ENCODE results near the gene RIPOR3.

RIPOR3 gene

GRCh38 chr20:50609438-50609989 lies 81.8 kb downstream of the RIPOR3 start:
- Histone ChIP-seq H3K4me3 (ENCODE audit: insufficient read depth, low read length, poor library complexity, severe bottlenecking) (no peak overlapping the region), H3K27me3 (ENCODE audit: low read length) (no peaks in the 10 kb centered on the region), H3K4me2 (ENCODE audit: low read depth, low read length, poor library complexity, severe bottlenecking) (no peak overlapping the region), H3K36me3 (ENCODE audit: low read length) (no peaks in the 10 kb centered on the region), H2AFZ (ENCODE audit: low read depth, low read length, severe bottlenecking) (no peak overlapping the region), H4K20me1 (ENCODE audit: low read depth, low read length) (no peaks in the 10 kb centered on the region), H3K79me2 (ENCODE audit: insufficient read depth, low read length) (no peaks in the 10 kb centered on the region), H3K9me3 (ENCODE audit: insufficient read depth, low read length) (no peaks in the 10 kb centered on the region), H3F3A (ENCODE audit: insufficient read depth) (no peaks in the 10 kb centered on the region), H3K27ac (ENCODE audit: low read depth, low read length) (no peak overlapping the region), H3K9me2 (replicated peaks; ENCODE audit: insufficient read depth, low read length) (no peaks in the 10 kb centered on the region), H3K9ac (ENCODE audit: low read length) (no peak overlapping the region)
- TF ChIP-seq EZH2phosphoT487 (conservative IDR thresholded peaks at IDR 0.05; ENCODE audit: low read length) = no peak
- TF ChIP-seq CTCF (IDR thresholded peaks at IDR 0.05; ENCODE audit: insufficient read depth, low read length, poor library complexity, severe bottlenecking) = no peak

GRCh38 chr20:50608750-50609104 lies 82.6 kb downstream of the RIPOR3 start:
- H3K4me3 ChIP-seq (ENCODE audit: insufficient read depth, low read length, poor library complexity, severe bottlenecking) = no peak overlapping the region
- no peak overlapping the region for H3K27ac ChIP-seq (ENCODE audit: low read depth, low read length)
- H3K9me2 ChIP-seq (replicated peaks; ENCODE audit: insufficient read depth, low read length) = no peaks in the 10 kb centered on the region
- no peak overlapping the region for H2AFZ ChIP-seq (ENCODE audit: low read depth, low read length, severe bottlenecking)
- H3K36me3 ChIP-seq (ENCODE audit: low read length) = no peaks in the 10 kb centered on the region
- H3K4me2 ChIP-seq (ENCODE audit: low read depth, low read length, poor library complexity, severe bottlenecking) = no peak overlapping the region
- H3K9ac ChIP-seq (ENCODE audit: low read length) = no peak overlapping the region
- no peaks in the 10 kb centered on the region for H3F3A ChIP-seq (ENCODE audit: insufficient read depth)
- no peaks in the 10 kb centered on the region for H3K27me3 ChIP-seq (ENCODE audit: low read length)
- H4K20me1 ChIP-seq (ENCODE audit: low read depth, low read length) = no peaks in the 10 kb centered on the region
- TF ChIP-seq CTCF (IDR thresholded peaks at IDR 0.05; ENCODE audit: insufficient read depth, low read length, poor library complexity, severe bottlenecking) (no peak), EZH2phosphoT487 (conservative IDR thresholded peaks at IDR 0.05; ENCODE audit: low read length) (no peak)
- H3K79me2 ChIP-seq (ENCODE audit: insufficient read depth, low read length) = no peaks in the 10 kb centered on the region
- no peaks in the 10 kb centered on the region for H3K9me3 ChIP-seq (ENCODE audit: insufficient read depth, low read length)

- Histone ChIP-seq H3K9ac (ENCODE audit: low read length) (no peak overlapping the region), H3K4me2 (ENCODE audit: low read depth, low read length, poor library complexity, severe bottlenecking) (no peak overlapping the region), H3K9me2 (replicated peaks; ENCODE audit: insufficient read depth, low read length) (no peaks in the 10 kb centered on the region), H2AFZ (ENCODE audit: low read depth, low read length, severe bottlenecking) (no peak overlapping the region), H4K20me1 (ENCODE audit: low read depth, low read length) (no peaks in the 10 kb centered on the region), H3K36me3 (ENCODE audit: low read length) (no peaks in the 10 kb centered on the region), H3K27ac (ENCODE audit: low read depth, low read length) (no peak overlapping the region), H3K79me2 (ENCODE audit: insufficient read depth, low read length) (no peaks in the 10 kb centered on the region), H3K9me3 (ENCODE audit: insufficient read depth, low read length) (no peaks in the 10 kb centered on the region), H3K4me3 (ENCODE audit: insufficient read depth, low read length, poor library complexity, severe bottlenecking) (no peak overlapping the region), H3F3A (ENCODE audit: insufficient read depth) (no peaks in the 10 kb centered on the region), H3K27me3 (ENCODE audit: low read length) (no peaks in the 10 kb centered on the region)
- TF ChIP-seq CTCF (IDR thresholded peaks at IDR 0.05; ENCODE audit: insufficient read depth, low read length, poor library complexity, severe bottlenecking) (no peak), EZH2phosphoT487 (conservative IDR thresholded peaks at IDR 0.05; ENCODE audit: low read length) (no peak)
Observed at GRCh38 chr20:50607850-50608749, 83.2 kb downstream of the RIPOR3 start.
